B cell (primary cell): ENCODE measurements around the gene E2F6. TPM values are rescaled to one million over a fixed set of nuclear protein-coding genes. Genes with fewer than 3 reads are reported as not detected.

Experiments
- ATAC-seq: fragments of 200-7000 bp; cut with Tn5 transposase; one replicate; pipeline ENCODE4 v1.10.0; 2021; ENCODE audit warnings: low read depth, mild to moderate bottlenecking, moderate number of reproducible peaks, moderate library complexity
- CTCF ChIA-PET: fragments of 350-600 bp; sonication (Branson Sonifier 250); formaldehyde crosslinking; loops from one replicate; lab custom pipeline; 2021; ENCODE audit warnings: antibody characterized with exemption, inconsistent platforms; lab: Charles Lee
- POLR2A ChIA-PET: fragments of 350-600 bp; sonication (Branson Sonifier 250); formaldehyde crosslinking; loops from one replicate; lab custom pipeline; 2021; ENCODE audit warnings: antibody characterized with exemption; lab: Charles Lee
- DNase-seq: peaks from one replicate; pipeline ENCODE4 v3.0.0; 2013
- H2AFZ ChIP-seq: 2 replicates; pipeline ENCODE4 v1.6.1; 2012; ENCODE audit warnings: mild to moderate bottlenecking, low read depth, low read length; ENCODE audit not compliant: insufficient read depth, poor library complexity, severe bottlenecking
- H3K27ac ChIP-seq, 2 donors: 1 replicate in 1 of 2; 2 replicates in 1 of 2; pipeline ENCODE4 v1.5.1; 2012 to 2013; ENCODE audit warnings: low read length in 2 of 2, mild to moderate bottlenecking in 2 of 2, moderate library complexity in 1 of 2
- H3K27me3 ChIP-seq, 4 experiments: fragments of 200-600 bp in 1 of 4; sonication (generic) in 1 of 4; replicated peaks in 1 of 4; 1 replicate in 2 of 4; 2 replicates in 2 of 4; pipeline versions ENCODE4 v1.6.1 to v1.7.0; 2013 to 2016; ENCODE audit warnings: low read length in 3 of 4, mild to moderate bottlenecking in 2 of 4, mixed read lengths in 1 of 4, moderate library complexity in 1 of 4; ENCODE audit not compliant: insufficient read depth in 4 of 4, control insufficient read depth in 3 of 4; ENCODE audit errors: control extremely low read depth in 1 of 4
- H3K36me3 ChIP-seq, 2 experiments: replicated peaks in 1 of 2; 1 replicate in 1 of 2; 2 replicates in 1 of 2; pipeline versions ENCODE4 v1.6.1 to v1.7.1; 2013; ENCODE audit warnings: low read length in 1 of 2; ENCODE audit not compliant: insufficient read depth in 2 of 2, control insufficient read depth in 1 of 2; ENCODE audit errors: control extremely low read depth in 1 of 2, extremely low read depth in 1 of 2
- H3K4me1 ChIP-seq, 2 donors: fragments of 200-600 bp in 1 of 2; sonication (generic) in 1 of 2; 1 replicate in 1 of 2; 2 replicates in 1 of 2; pipeline versions ENCODE4 v1.5.1 to v1.6.1; 2013 to 2017; ENCODE audit warnings: low read length in 2 of 2; ENCODE audit not compliant: control insufficient read depth in 2 of 2, insufficient read depth in 2 of 2
- H3K4me2 ChIP-seq: replicated peaks from 2 replicates; pipeline ENCODE3; 2012; ENCODE audit warnings: mild to moderate bottlenecking, low read depth, low read length; ENCODE audit not compliant: poor library complexity, severe bottlenecking
- H3K4me3 ChIP-seq, 5 experiments: fragments of 200-600 bp in 1 of 5; sonication (generic) in 1 of 5; 1 replicate in 3 of 5; 2 replicates in 2 of 5; pipeline versions ENCODE4 v1.5.1 to v1.7.0; 2011 to 2016; ENCODE audit warnings: low read length in 4 of 5, mild to moderate bottlenecking in 4 of 5, low read depth in 2 of 5, control low read depth in 1 of 5, moderate library complexity in 1 of 5; ENCODE audit not compliant: insufficient read depth in 1 of 5; ENCODE audit errors: control extremely low read depth in 1 of 5, extremely low read depth in 1 of 5
- H3K79me2 ChIP-seq: fragments of 200-600 bp; sonication (generic); one replicate; pipeline ENCODE4 v1.6.0; 2016; ENCODE audit warnings: low read length; ENCODE audit not compliant: control insufficient read depth, insufficient read depth
- H3K9ac ChIP-seq: fragments of 200-600 bp; sonication (generic); 2 replicates; pipeline ENCODE4 v1.6.1; 2017; ENCODE audit warnings: mild to moderate bottlenecking, low read length, moderate library complexity
- H3K9me3 ChIP-seq, 3 donors: one replicate each; pipeline versions ENCODE4 v1.6.1 to v1.7.1; 2013; ENCODE audit warnings: low read length in 2 of 3; ENCODE audit not compliant: control insufficient read depth in 2 of 3, insufficient read depth in 1 of 3; ENCODE audit errors: control extremely low read depth in 1 of 3
- H4K20me1 ChIP-seq: 2 replicates; pipeline ENCODE4 v1.6.0; 2012; ENCODE audit warnings: mild to moderate bottlenecking, low read length; ENCODE audit not compliant: insufficient read depth, control insufficient read depth, poor library complexity, severe bottlenecking
- H3K27ac Mint-ChIP-seq: one replicate; pipeline ENCODE4 v1.8.0; 2021; ENCODE audit warnings: mixed read lengths
- H3K27me3 Mint-ChIP-seq: one replicate; pipeline ENCODE4 v1.8.0; 2021; ENCODE audit warnings: mixed read lengths
- H3K4me1 Mint-ChIP-seq: one replicate; pipeline ENCODE4 v1.8.0; 2021; ENCODE audit warnings: mixed read lengths
- H3K4me3 Mint-ChIP-seq: one replicate; pipeline ENCODE4 v1.8.0; 2021; ENCODE audit warnings: mixed read lengths
- H3K9me3 Mint-ChIP-seq: one replicate; pipeline ENCODE4 v1.8.0; 2022; ENCODE audit warnings: mixed read lengths; ENCODE audit not compliant: insufficient read depth
- EZH2 ChIP-seq: IDR thresholded peaks from 2 replicates; pipeline ENCODE4 v1.6.1; 2012; ENCODE audit warnings: borderline replicate concordance, low read depth, mild to moderate bottlenecking, moderate library complexity, low read length; ENCODE audit not compliant: insufficient read depth, poor library complexity, severe bottlenecking
- WGBS: methylation state at CpG from one replicate; pipeline ENCODE4 v1.1.5; 2013; ENCODE audit warnings: missing lambda C conversion rate; ENCODE audit not compliant: insufficient coverage; 5-methylcytosine and 5-hydroxymethylcytosine counted together
- intact Hi-C: fragments of 100-400 bp; cut with micrococcal nuclease; formaldehyde crosslinking; loops from one replicate; pipeline ENCODE4 v1.10.0; 2022
- polyA plus RNA-seq: library from polyadenylated mRNA; depleted of rRNA; stranded (reverse); fragments of >200 nt; gene quantifications from 2 replicates; pipeline ENCODE4 v1.2.3, GENCODE V29; 2012
- total RNA-seq, 2 donors: library from RNA; stranded (reverse); fragments of 120-200 nt in 1 of 2; gene quantifications; 1 replicate in 1 of 2; 2 replicates in 1 of 2; pipeline versions ENCODE4 v1.2.3 to v1.2.4, GENCODE V29; 2013 to 2022
- TF ChIP-seq, protein P1 (sequence below): fragments of 200-600 bp; IDR thresholded peaks from one replicate; pipeline ENCODE4 v1.8.0; 2022; ENCODE audit warnings: antibody characterized with exemption, mild to moderate bottlenecking

E2F6 gene
- total and polyA plus RNA-seq, 2 donors (not counting 1 experiment from before 2014, with no cell fraction given): 2.0 to 10.0 TPM

DNA sequence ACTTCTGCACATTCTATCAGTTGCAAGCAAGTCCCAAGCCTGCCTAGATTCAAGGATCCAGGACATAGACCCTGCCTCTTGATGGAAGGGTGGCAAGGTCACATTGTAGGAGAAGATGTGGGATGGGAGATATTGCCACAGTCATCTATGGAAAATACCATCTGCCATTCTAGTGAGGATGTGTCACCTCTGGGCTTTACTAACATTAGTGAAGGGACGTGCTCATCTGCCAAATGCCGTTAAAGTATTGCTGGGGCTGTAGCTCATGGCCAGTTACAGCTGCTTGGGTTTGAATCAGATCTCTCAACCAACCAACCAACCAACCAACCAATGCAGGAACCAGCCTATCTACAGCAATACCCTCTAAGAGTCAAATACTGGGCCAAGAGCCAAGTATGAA, 49.0 kb downstream of the E2F6 start:
- no peak overlapping the region for H3K4me3 Mint-ChIP-seq
- ChIA-PET POLR2A (no interaction called here), CTCF (interaction anchor here (0.7 kb wide), 1 partner anchor 235 kb away, joined by 3 read pairs; no protein-coding TSS in a partner anchor)
- no peak overlapping the region for H2AFZ ChIP-seq
- H3K9me3 Mint-ChIP-seq: peaks cover 2% of the 10 kb centered on the region
- H3K79me2 ChIP-seq: no peaks in the 10 kb centered on the region
- no peak overlapping the region for H3K4me2 ChIP-seq
- no peak overlapping the region for H3K4me3 ChIP-seq
- intact Hi-C loops: no loop called here
- peaks cover 0 to 10% (median 2%) of the 10 kb centered on the region in 4 experiments for H3K27me3 ChIP-seq
- no peak for DNase-seq
- ATAC-seq: no peak
- H4K20me1 ChIP-seq: no peaks in the 10 kb centered on the region
- H3K4me1 ChIP-seq: no peaks in the 10 kb centered on the region
- no peak overlapping the region for H3K27ac ChIP-seq
- TF ChIP-seq EZH2: no peak
- TF ChIP-seq, protein P1, sequence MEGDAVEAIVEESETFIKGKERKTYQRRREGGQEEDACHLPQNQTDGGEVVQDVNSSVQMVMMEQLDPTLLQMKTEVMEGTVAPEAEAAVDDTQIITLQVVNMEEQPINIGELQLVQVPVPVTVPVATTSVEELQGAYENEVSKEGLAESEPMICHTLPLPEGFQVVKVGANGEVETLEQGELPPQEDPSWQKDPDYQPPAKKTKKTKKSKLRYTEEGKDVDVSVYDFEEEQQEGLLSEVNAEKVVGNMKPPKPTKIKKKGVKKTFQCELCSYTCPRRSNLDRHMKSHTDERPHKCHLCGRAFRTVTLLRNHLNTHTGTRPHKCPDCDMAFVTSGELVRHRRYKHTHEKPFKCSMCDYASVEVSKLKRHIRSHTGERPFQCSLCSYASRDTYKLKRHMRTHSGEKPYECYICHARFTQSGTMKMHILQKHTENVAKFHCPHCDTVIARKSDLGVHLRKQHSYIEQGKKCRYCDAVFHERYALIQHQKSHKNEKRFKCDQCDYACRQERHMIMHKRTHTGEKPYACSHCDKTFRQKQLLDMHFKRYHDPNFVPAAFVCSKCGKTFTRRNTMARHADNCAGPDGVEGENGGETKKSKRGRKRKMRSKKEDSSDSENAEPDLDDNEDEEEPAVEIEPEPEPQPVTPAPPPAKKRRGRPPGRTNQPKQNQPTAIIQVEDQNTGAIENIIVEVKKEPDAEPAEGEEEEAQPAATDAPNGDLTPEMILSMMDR: no peak
- no peak overlapping the region for H3K9ac ChIP-seq
- H3K9me3 ChIP-seq: peaks cover 1 to 10% (median 9%) of the 10 kb centered on the region in 3 donors
- 100% methylated on average over 2 of the region's 2 CpGs for WGBS
- no peaks in the 10 kb centered on the region for H3K36me3 ChIP-seq
- H3K27ac Mint-ChIP-seq: no peak overlapping the region
- no peaks in the 10 kb centered on the region for H3K4me1 Mint-ChIP-seq
- H3K27me3 Mint-ChIP-seq: peaks cover 12% of the 10 kb centered on the region

DNA sequence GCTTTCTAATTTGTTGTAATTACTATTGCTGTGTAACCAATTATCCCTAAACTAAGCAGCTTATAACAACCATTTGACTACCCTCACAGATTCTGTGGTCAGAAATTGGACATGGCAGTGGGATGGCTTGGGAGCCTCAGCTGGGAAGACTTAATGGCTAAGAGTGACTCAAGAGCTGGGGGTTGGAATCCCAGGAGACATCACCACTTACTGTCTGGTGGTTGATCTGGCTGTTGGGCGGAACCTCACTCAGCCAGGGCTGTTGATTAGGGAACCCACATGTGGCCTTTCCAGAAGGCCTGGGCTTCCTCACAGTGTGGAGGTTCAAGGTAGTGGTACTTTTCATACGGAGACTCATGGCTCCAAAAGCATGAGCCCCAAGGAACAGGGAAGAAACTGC, 49.8 kb downstream of the E2F6 start:
- WGBS: 100% methylated on average over 1 of the region's 2 CpGs
- Histone ChIP-seq H3K4me1 (no peaks in the 10 kb centered on the region), H2AFZ (no peak overlapping the region), H3K79me2 (no peaks in the 10 kb centered on the region), H3K9ac (no peak overlapping the region), H3K27me3 (peaks cover 0 to 11% (median 2%) of the 10 kb centered on the region in 4 experiments), H3K36me3 (no peaks in the 10 kb centered on the region), H3K4me3 (no peak overlapping the region), H3K4me2 (no peak overlapping the region), H3K9me3 (peaks cover 1 to 10% (median 9%) of the 10 kb centered on the region in 3 donors), H3K27ac (no peak overlapping the region), H4K20me1 (no peaks in the 10 kb centered on the region)
- DNase-seq (no peak), ATAC-seq (no peak)
- H3K4me3 Mint-ChIP-seq: no peak overlapping the region
- H3K9me3 Mint-ChIP-seq: peaks cover 2% of the 10 kb centered on the region
- H3K27me3 Mint-ChIP-seq: peaks cover 15% of the 10 kb centered on the region
- H3K4me1 Mint-ChIP-seq: no peaks in the 10 kb centered on the region
- POLR2A ChIA-PET: no interaction called here
- no peak overlapping the region for H3K27ac Mint-ChIP-seq
- TF ChIP-seq EZH2: no peak
- TF ChIP-seq, protein P1: no peak
- intact Hi-C loops: no loop called here
- CTCF ChIA-PET: interaction anchor here (0.7 kb wide), 1 partner anchor 234 kb away, joined by 3 read pairs; no protein-coding TSS in a partner anchor
